Measurements from ENCODE around the gene FGFR2. TPM values are rescaled to one million over a fixed set of nuclear protein-coding genes. Genes with fewer than 3 reads are reported as not detected.

Gene FGFR2
- polyA plus RNA-seq, 1 donor from 2014 or later, result 14.8 TPM

- Histone ChIP-seq H3K9me3 (ENCODE audit: low read length) (peaks cover 4% of the 10 kb centered on the region), H3K27ac (ENCODE audit: low read length) (no peak overlapping the region), H4K20me1 (ENCODE audit: insufficient read depth) (no peaks in the 10 kb centered on the region), H3K79me2 (replicated peaks; ENCODE audit: insufficient read depth, low read length) (no peaks in the 10 kb centered on the region), H3K9me2 (ENCODE audit: insufficient read depth, low read length) (no peaks in the 10 kb centered on the region), H3K27me3 (ENCODE audit: insufficient read depth, low read depth, low read length) (peaks cover 60% of the 10 kb centered on the region), H3K36me3 (ENCODE audit: insufficient read depth, low read length) (peaks cover 3% of the 10 kb centered on the region), H3K9ac (ENCODE audit: low read length) (peak overlapping the region; percentile 59), H3K4me3 (ENCODE audit: low read length) (peak overlapping the region; percentile 87), H3K4me2 (ENCODE audit: low read length) (peak overlapping the region; percentile 50), H2AFZ (ENCODE audit: low read depth, low read length) (no peak overlapping the region), H3F3A (ENCODE audit: insufficient read depth, low read length, poor library complexity, severe bottlenecking) (no peaks in the 10 kb centered on the region)
- TF ChIP-seq REST (IDR thresholded peaks at IDR 0.05; ENCODE audit: borderline replicate concordance) (no peak), EZH2 (IDR thresholded peaks at IDR 0.05; ENCODE audit: borderline replicate concordance, insufficient read depth, low read length, poor library complexity, severe bottlenecking) (no peak), TAF1 (IDR thresholded peaks at IDR 0.05; ENCODE audit: low read depth) (no peak), EP300 (conservative IDR thresholded peaks at IDR 0.05; ENCODE audit: poor library complexity, severe bottlenecking) (no peak), MXI1 (conservative IDR thresholded peaks at IDR 0.05; ENCODE audit: poor library complexity, severe bottlenecking) (no peak), RAD21 (conservative IDR thresholded peaks at IDR 0.05) (no peak), CTCF (IDR thresholded peaks at IDR 0.05; ENCODE audit: poor library complexity, severe bottlenecking) (no peak), POLR2AphosphoS5 (IDR thresholded peaks at IDR 0.05) (no peak), SMC3 (conservative IDR thresholded peaks at IDR 0.05; ENCODE audit: poor library complexity) (no peak)
These were observed 561 bp downstream of the FGFR2 start for GRCh38 chr10:121597504-121598262.

- Histone ChIP-seq H3F3A (ENCODE audit: insufficient read depth, low read length, poor library complexity, severe bottlenecking) (no peaks in the 10 kb centered on the region), H3K79me2 (replicated peaks; ENCODE audit: insufficient read depth, low read length) (no peaks in the 10 kb centered on the region), H3K27me3 (ENCODE audit: insufficient read depth, low read depth, low read length) (peaks cover 68% of the 10 kb centered on the region), H3K27ac (ENCODE audit: low read length) (peak overlapping the region; percentile 13), H2AFZ (ENCODE audit: low read depth, low read length) (no peak overlapping the region), H3K4me2 (ENCODE audit: low read length) (peak overlapping the region; percentile 50), H3K9me3 (ENCODE audit: low read length) (peaks cover 4% of the 10 kb centered on the region), H3K9ac (ENCODE audit: low read length) (peak overlapping the region; percentile 59), H4K20me1 (ENCODE audit: insufficient read depth) (no peaks in the 10 kb centered on the region), H3K36me3 (ENCODE audit: insufficient read depth, low read length) (peaks cover 7% of the 10 kb centered on the region), H3K4me3 (ENCODE audit: low read length) (peak overlapping the region; percentile 87), H3K9me2 (ENCODE audit: insufficient read depth, low read length) (no peaks in the 10 kb centered on the region)
- TF ChIP-seq POLR2AphosphoS5 (IDR thresholded peaks at IDR 0.05) (no peak), EP300 (conservative IDR thresholded peaks at IDR 0.05; ENCODE audit: poor library complexity, severe bottlenecking) (no peak), REST (IDR thresholded peaks at IDR 0.05; ENCODE audit: borderline replicate concordance) (no peak), MXI1 (conservative IDR thresholded peaks at IDR 0.05; ENCODE audit: poor library complexity, severe bottlenecking) (no peak), CTCF (IDR thresholded peaks at IDR 0.05; ENCODE audit: poor library complexity, severe bottlenecking) (peak; percentile 46), SMC3 (conservative IDR thresholded peaks at IDR 0.05; ENCODE audit: poor library complexity) (peak; percentile 22), TAF1 (IDR thresholded peaks at IDR 0.05; ENCODE audit: low read depth) (no peak), RAD21 (conservative IDR thresholded peaks at IDR 0.05) (peak; percentile 40), EZH2 (IDR thresholded peaks at IDR 0.05; ENCODE audit: borderline replicate concordance, insufficient read depth, low read length, poor library complexity, severe bottlenecking) (no peak)
These were observed 1.3 kb downstream of the FGFR2 start for GRCh38 chr10:121596689-121597503.
